AG09309 (cell line): ENCODE data around the gene SHB.

Source experiments
- DNase-seq: peaks from one replicate; pipeline ENCODE4 v3.0.0-alpha.2; 2010; ENCODE audit warnings: low read depth
- H3K4me3 ChIP-seq: 2 replicates; pipeline ENCODE4 v1.5.1; 2011; ENCODE audit warnings: mild to moderate bottlenecking, low read depth, low read length, moderate library complexity; ENCODE audit not compliant: control insufficient read depth
- CTCF ChIP-seq: IDR thresholded peaks from 2 replicates; pipeline ENCODE4 v1.5.1; 2011; ENCODE audit warnings: mild to moderate bottlenecking, low read depth, low read length, inconsistent platforms; ENCODE audit not compliant: insufficient read depth, control insufficient read depth; ENCODE audit errors: missing control alignments

The SHB gene

DNA sequence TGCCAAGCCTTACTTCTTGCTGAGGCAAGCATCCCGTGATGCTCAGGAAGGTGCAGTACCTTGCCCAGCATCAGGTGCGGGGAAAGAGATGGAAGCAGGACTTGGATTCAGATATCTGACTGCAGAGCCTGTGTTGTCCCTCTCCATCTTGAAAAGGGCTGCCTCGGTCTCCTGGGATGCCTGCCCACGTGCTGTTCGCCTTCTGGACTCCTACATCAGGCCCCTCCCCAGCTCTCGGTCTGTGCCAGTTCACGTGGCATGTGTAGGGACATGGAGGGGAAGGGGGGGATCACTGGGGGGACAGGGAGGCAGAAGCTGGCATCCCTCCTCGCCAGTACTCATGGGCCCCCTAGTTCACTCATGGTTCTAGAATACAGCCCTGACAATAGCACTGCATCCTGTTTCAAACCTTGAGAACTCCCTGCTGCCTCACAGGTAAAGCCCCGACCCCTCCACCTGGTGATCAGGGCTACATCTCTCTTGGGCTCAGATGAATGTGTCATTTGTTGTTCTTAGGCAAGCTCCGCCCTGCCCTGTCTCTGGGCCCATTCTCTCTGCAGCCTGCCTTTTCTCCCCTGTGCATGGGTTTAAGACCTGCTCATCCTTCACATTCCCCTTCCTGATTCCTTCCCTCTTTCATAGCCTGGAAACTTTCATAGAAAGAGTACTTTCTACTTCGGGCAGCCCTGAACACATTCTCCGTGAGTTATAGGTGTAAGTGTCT lies 126.2 kb downstream of the SHB start:
- DNase-seq, result no peak
- H3K4me3 ChIP-seq, result no peak overlapping the region
- TF ChIP-seq CTCF, result no peak

- DNase-seq, result no peak
- no peak overlapping the region for H3K4me3 ChIP-seq
- no peak for TF ChIP-seq CTCF
Measured at GRCh38 chr9:37941253-37941652, 127.8 kb downstream of the SHB start.

- no peak overlapping the region for H3K4me3 ChIP-seq
- no peak for DNase-seq
- TF ChIP-seq CTCF, result no peak
Measured at GRCh38 chr9:37939575-37940095, 129.4 kb downstream of the SHB start.

- peak overlapping the region; percentile 12 for H3K4me3 ChIP-seq
- TF ChIP-seq CTCF, result no peak
- DNase-seq, result peak; percentile 56
Measured at GRCh38 chr9:37938121-37938891, 130.7 kb downstream of the SHB start.

DNA sequence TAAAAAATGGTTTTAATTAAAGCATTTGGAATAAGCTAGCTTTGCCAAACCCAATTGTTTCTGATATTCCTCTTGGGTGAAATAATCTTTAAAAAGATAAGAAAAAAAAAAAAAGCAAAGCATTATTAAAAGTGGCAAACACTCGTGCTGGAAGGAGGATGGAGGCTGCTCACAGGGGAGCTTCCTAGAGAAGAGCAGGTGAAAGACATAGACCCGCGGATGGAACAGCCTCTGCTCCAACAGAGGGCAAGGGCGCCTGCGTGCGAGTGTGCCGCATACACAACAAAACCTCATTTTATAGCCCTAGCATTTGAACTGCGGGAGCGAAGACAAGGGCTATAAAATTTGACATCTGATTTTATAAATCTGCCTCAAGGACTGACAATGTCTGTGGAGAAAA lies 131.7 kb downstream of the SHB start:
- no peak for DNase-seq
- no peak overlapping the region for H3K4me3 ChIP-seq
- TF ChIP-seq CTCF, result no peak

DNA sequence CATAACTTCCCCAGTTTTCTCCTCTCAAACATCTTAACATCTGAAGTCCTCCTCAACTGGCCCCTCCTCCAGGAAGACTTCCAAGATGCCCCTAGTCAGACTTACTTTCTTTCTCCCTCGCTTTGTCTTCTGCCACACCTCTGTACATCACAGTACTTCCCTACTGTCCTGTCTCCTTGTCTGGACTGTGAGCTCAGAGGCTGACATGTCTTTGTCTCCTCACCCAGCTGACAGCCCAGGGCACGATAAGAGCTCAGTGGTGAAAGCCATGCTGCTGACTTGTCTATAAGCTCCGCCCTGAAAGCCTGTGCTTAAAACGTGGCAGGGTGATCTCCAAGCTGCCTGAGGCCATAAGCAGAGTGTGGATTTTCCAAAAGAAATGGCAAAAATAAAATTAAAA lies 132.1 kb downstream of the SHB start:
- H3K4me3 ChIP-seq, result no peak overlapping the region
- DNase-seq, result peak; percentile 54
- TF ChIP-seq CTCF, result no peak
